WI38 (cell line): ENCODE measurements around the gene OMA1.

Source experiments
- H3K4me3 ChIP-seq: 2 replicates; pipeline ENCODE4 v1.5.1; 2011; ENCODE audit warnings: low read depth, mild to moderate bottlenecking, control low read depth, low read length
- TF ChIP-seq, protein P1 (sequence below): IDR thresholded peaks from 2 replicates; pipeline ENCODE4 v1.5.1; 2012; ENCODE audit warnings: low read depth, mild to moderate bottlenecking, control low read depth, low read length

The OMA1 gene

DNA sequence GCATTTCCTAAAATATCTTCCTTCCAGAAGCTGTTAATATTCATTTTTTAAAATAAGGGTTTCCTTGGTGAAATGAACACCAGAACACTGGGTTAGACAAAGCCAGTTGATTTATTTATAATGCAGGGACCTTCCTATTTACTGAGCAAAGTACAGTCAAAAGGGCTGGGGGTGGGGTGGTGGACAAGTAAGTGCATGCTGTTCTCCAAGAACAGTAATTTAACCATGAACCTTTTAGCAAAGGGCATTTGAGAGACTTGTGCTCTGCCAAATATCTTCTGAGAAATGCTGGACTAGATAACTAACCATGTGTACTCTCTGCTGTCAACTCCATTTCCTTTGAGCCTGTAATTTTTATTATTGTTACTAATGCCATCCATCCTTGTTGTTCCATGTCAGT lies 100.2 kb downstream of the OMA1 start:
- no peak overlapping the region for H3K4me3 ChIP-seq
- TF ChIP-seq, protein P1, sequence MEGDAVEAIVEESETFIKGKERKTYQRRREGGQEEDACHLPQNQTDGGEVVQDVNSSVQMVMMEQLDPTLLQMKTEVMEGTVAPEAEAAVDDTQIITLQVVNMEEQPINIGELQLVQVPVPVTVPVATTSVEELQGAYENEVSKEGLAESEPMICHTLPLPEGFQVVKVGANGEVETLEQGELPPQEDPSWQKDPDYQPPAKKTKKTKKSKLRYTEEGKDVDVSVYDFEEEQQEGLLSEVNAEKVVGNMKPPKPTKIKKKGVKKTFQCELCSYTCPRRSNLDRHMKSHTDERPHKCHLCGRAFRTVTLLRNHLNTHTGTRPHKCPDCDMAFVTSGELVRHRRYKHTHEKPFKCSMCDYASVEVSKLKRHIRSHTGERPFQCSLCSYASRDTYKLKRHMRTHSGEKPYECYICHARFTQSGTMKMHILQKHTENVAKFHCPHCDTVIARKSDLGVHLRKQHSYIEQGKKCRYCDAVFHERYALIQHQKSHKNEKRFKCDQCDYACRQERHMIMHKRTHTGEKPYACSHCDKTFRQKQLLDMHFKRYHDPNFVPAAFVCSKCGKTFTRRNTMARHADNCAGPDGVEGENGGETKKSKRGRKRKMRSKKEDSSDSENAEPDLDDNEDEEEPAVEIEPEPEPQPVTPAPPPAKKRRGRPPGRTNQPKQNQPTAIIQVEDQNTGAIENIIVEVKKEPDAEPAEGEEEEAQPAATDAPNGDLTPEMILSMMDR: no peak

GRCh38 chr1:58443986-58444868 lies 102.3 kb downstream of the OMA1 start:
- TF ChIP-seq, protein P1: no peak
- H3K4me3 ChIP-seq: no peak overlapping the region

DNA sequence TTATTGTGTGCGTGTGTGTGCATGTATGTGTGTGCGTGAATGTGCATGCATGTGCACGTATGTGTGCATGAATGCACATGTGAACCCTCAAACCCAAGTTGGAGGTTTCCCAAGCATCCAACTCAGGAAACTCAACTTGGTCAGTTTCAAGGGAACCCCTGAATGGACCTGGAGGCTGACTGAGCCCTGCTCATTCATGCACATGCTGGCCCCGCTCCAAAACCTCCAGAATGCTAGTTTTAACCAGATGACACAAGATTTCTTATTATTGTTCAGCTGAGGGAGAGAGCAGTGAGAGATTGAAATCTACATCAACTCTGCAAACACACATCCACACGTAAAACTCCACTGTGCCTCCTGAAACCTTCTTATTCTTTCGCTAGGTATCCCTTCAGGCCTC lies 104.4 kb downstream of the OMA1 start:
- TF ChIP-seq, protein P1: no peak
- H3K4me3 ChIP-seq: no peak overlapping the region

DNA sequence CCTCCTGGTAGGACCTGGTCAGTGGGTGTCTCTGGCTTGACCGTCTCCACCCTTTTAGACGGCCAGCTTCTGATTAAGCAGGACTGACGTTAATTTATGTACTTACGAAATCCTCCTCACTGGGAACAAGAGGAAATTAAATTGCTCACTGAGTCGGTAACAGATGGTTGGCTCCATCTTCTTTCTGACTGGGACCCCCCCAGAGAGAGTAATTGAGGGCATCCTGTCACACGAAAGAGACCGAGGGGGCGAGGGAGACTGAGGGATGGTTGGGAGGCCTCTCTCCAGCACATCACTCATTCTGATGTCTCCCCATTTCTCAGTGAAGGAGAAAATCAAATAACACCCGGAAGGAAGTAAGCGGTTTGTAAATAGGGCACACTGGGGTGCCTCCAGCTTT lies 104.8 kb downstream of the OMA1 start:
- no peak overlapping the region for H3K4me3 ChIP-seq
- TF ChIP-seq, protein P1: no peak

DNA sequence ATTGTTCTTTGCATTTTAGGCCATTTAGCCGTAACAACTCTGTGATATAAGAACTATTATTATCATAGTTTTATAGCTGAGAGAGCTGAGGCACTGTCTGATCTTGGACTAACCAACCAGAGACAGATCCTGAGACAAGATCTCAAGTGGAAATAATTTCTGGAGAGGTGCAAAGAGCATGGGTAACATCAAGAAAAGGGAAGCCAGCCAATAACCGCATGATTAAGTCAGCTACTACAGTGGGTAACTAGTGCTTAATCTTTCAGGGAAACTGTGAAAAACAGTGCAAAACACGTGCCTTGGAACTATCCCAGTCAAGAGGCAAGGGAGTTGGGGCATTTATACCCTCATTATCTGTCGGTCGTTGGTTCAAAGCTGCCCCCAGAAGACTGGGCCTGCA lies 105.8 kb downstream of the OMA1 start:
- H3K4me3 ChIP-seq: no peak overlapping the region
- TF ChIP-seq, protein P1: no peak

GRCh38 chr1:58439946-58440345 lies 106.6 kb downstream of the OMA1 start:
- H3K4me3 ChIP-seq: no peak overlapping the region
- TF ChIP-seq, protein P1: no peak

DNA sequence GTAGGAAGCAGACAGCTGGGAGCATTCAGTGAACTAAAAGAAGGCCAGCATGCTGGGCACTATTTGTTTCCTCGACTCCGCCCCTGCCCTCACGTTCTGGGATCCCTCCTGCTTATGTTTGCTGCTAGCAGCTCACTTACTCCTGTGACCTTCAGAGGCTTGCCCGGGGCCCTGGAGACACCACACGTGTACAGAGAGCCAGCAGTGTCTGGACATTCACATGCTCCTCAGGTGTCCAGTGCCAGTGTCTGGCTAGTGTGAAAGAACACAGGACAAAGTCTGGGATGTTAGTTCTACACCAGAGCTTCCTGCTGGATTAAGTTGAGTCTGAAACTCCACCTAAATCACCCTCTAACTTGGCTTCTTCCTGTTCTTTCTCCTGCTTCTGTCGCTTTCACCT lies 108.1 kb downstream of the OMA1 start:
- no peak overlapping the region for H3K4me3 ChIP-seq
- TF ChIP-seq, protein P1: no peak
